Gastrocnemius medialis (tissue), 4 donors: Measurements from ENCODE around the gene TSPAN9. TPM values are rescaled to one million over a fixed set of nuclear protein-coding genes. Genes with fewer than 3 reads are reported as not detected.

Experiments
- ATAC-seq, 2 donors: fragments of 150-250 bp; one replicate each; pipeline ENCODE4 v1.9.1; 2016
- DNase-seq, 2 donors: peaks; one replicate each; pipeline ENCODE4 v3.0.0-alpha.2; 2019
- H3K27ac ChIP-seq, 4 donors: fragments of 200-600 bp; sonication (generic); 1 replicate in 1 of 4; 2 replicates in 3 of 4; pipeline ENCODE4 v1.5.1; 2016 to 2018; ENCODE audit warnings: mild to moderate bottlenecking in 2 of 4, moderate library complexity in 1 of 4
- H3K27me3 ChIP-seq, 3 donors: fragments of 200-600 bp; sonication (generic) in 2 of 3; 1 replicate in 1 of 3; 2 replicates in 2 of 3; pipeline versions ENCODE4 v1.5.1 to v1.6.0; 2016 to 2019; ENCODE audit warnings: mild to moderate bottlenecking in 1 of 3, moderate library complexity in 1 of 3
- H3K36me3 ChIP-seq, 2 donors: fragments of 200-600 bp; sonication (generic) in 1 of 2; one replicate each; pipeline ENCODE4 v1.5.1; 2017 to 2018
- H3K4me1 ChIP-seq, 2 donors: fragments of 200-600 bp; sonication (generic) in 1 of 2; one replicate each; pipeline ENCODE4 v1.5.1; 2016 to 2017; ENCODE audit warnings: mild to moderate bottlenecking in 2 of 2
- H3K4me3 ChIP-seq, 4 donors: fragments of 200-600 bp; sonication (generic) in 3 of 4; 1 replicate in 1 of 4; 2 replicates in 3 of 4; pipeline ENCODE4 v1.5.1; 2016 to 2019; ENCODE audit warnings: mild to moderate bottlenecking in 2 of 4
- H3K9me3 ChIP-seq, 3 donors: fragments of 200-600 bp; sonication (generic) in 2 of 3; 1 replicate in 1 of 3; 2 replicates in 2 of 3; pipeline ENCODE4 v1.5.1; 2016 to 2019
- POLR2A ChIP-seq, 2 donors: fragments of 450-650 bp; IDR thresholded peaks; one replicate each; pipeline ENCODE4 v1.6.1; 2017; ENCODE audit warnings: antibody characterized with exemption in 2 of 2, mild to moderate bottlenecking in 2 of 2, moderate library complexity in 2 of 2
- in situ Hi-C, 4 donors: fragments of 200-750 bp; cut with MboI; loops; one replicate each; pipeline versions ENCODE4 v1.15.0 to v1.8.0; 2017; ENCODE audit warnings: low sequenced_read_pairs in 4 of 4
- intact Hi-C: fragments of 100-400 bp; cut with DNase I; formaldehyde crosslinking; loops from one replicate; pipeline ENCODE4 v1.15.1; 2023; ENCODE audit warnings: low total_unique reads
- total RNA-seq, 4 donors: library from RNA; depleted of rRNA; stranded (reverse); fragments of >200 nt; gene quantifications; one replicate each; pipeline versions ENCODE4 v1.1.0 to v1.2.3, GENCODE V29; 2016
- TF ChIP-seq, protein P1 (sequence below), 5 experiments: fragments of 450-650 bp in 3 of 5; fragments of 200-600 bp in 2 of 5; sonication (generic) in 2 of 5; IDR thresholded peaks in 4 of 5; conservative IDR thresholded peaks in 1 of 5; 1 replicate in 4 of 5; 2 replicates in 1 of 5; pipeline ENCODE4 v1.5.1; 2016 to 2019; ENCODE audit warnings: antibody characterized with exemption in 5 of 5, mild to moderate bottlenecking in 3 of 5, moderate library complexity in 3 of 5

The TSPAN9 gene
- total RNA-seq, 4 donors from 2014 or later = 4.7 to 9.4 (median 7.4) TPM

GRCh38 chr12:3144495-3144894, 67.3 kb downstream of the TSPAN9 start:
- intact Hi-C loops (no loop called here), in situ Hi-C loops (loop anchor here in 1 of 4 donors (25.0 kb wide), 1 partner anchor 643 kb away; no protein-coding TSS in a partner anchor)
- no peak for TF ChIP-seq POLR2A (IDR thresholded peaks at IDR 0.05)
- TF ChIP-seq, protein P1, sequence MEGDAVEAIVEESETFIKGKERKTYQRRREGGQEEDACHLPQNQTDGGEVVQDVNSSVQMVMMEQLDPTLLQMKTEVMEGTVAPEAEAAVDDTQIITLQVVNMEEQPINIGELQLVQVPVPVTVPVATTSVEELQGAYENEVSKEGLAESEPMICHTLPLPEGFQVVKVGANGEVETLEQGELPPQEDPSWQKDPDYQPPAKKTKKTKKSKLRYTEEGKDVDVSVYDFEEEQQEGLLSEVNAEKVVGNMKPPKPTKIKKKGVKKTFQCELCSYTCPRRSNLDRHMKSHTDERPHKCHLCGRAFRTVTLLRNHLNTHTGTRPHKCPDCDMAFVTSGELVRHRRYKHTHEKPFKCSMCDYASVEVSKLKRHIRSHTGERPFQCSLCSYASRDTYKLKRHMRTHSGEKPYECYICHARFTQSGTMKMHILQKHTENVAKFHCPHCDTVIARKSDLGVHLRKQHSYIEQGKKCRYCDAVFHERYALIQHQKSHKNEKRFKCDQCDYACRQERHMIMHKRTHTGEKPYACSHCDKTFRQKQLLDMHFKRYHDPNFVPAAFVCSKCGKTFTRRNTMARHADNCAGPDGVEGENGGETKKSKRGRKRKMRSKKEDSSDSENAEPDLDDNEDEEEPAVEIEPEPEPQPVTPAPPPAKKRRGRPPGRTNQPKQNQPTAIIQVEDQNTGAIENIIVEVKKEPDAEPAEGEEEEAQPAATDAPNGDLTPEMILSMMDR (IDR thresholded peaks at IDR 0.05 in 4 of 5, conservative IDR thresholded peaks at IDR 0.05 in 1 of 5) = no peak
- Histone ChIP-seq H3K9me3 (no peaks in the 10 kb centered on the region), H3K27me3 (no peaks in the 10 kb centered on the region), H3K4me1 (peaks cover 20 to 30% of the 10 kb centered on the region in 2 donors), H3K4me3 (no peak overlapping the region), H3K27ac (no peak overlapping the region), H3K36me3 (no peaks in the 10 kb centered on the region)
- DNase-seq (no peak), ATAC-seq (no peak)

DNA sequence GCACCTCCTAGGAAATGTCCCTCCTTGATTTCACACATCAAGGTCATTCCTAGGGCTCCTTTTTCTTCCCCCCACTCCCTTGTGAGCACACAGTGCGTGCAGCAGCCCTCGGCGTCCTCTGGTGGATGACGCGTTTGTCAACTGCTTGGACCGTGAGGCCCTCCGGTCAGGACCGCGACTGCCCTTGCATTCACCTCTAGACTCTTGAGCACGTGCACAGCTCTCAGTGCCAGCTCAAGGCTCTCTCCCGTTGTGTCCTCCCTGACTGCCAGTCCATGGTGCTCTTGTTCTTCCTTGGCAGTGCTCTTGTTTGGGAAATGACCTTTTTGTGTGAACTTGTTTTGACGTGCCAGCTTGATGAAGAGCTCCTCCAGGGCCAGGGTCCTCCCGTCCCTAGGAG, 67.9 kb downstream of the TSPAN9 start:
- ATAC-seq (no peak), DNase-seq (no peak)
- no peak overlapping the region for H3K27ac ChIP-seq
- in situ Hi-C loops = loop anchor here in 1 of 4 donors (25.0 kb wide), 1 partner anchor 642 kb away; no protein-coding TSS in a partner anchor
- peaks cover 26 to 35% of the 10 kb centered on the region in 2 donors for H3K4me1 ChIP-seq
- H3K9me3 ChIP-seq = no peaks in the 10 kb centered on the region
- TF ChIP-seq, protein P1 (IDR thresholded peaks at IDR 0.05 in 4 of 5, conservative IDR thresholded peaks at IDR 0.05 in 1 of 5) = no peak
- TF ChIP-seq POLR2A (IDR thresholded peaks at IDR 0.05) = no peak
- intact Hi-C loops = no loop called here
- no peaks in the 10 kb centered on the region for H3K36me3 ChIP-seq
- H3K4me3 ChIP-seq = no peak overlapping the region
- no peaks in the 10 kb centered on the region for H3K27me3 ChIP-seq

- no peak for ATAC-seq
- TF ChIP-seq, protein P1 (IDR thresholded peaks at IDR 0.05 in 4 of 5, conservative IDR thresholded peaks at IDR 0.05 in 1 of 5) = no peak
- TF ChIP-seq POLR2A (IDR thresholded peaks at IDR 0.05) = no peak
- intact Hi-C loops (no loop called here), in situ Hi-C loops (loop anchor here in 1 of 4 donors (25.0 kb wide), 1 partner anchor 642 kb away; no protein-coding TSS in a partner anchor)
- no peak for DNase-seq
- H3K27ac ChIP-seq = no peak overlapping the region
- H3K4me1 ChIP-seq = peaks cover 33 to 42% of the 10 kb centered on the region in 2 donors
- no peak overlapping the region for H3K4me3 ChIP-seq
- no peaks in the 10 kb centered on the region for H3K27me3 ChIP-seq
- no peaks in the 10 kb centered on the region for H3K36me3 ChIP-seq
- no peaks in the 10 kb centered on the region for H3K9me3 ChIP-seq
These were observed 68.5 kb downstream of the TSPAN9 start for GRCh38 chr12:3145546-3146310.

GRCh38 chr12:3147260-3147659, 70.1 kb downstream of the TSPAN9 start:
- ATAC-seq = no peak
- Histone ChIP-seq H3K27me3 (no peaks in the 10 kb centered on the region), H3K36me3 (no peaks in the 10 kb centered on the region), H3K27ac (no peak overlapping the region), H3K9me3 (no peaks in the 10 kb centered on the region), H3K4me3 (no peak overlapping the region), H3K4me1 (peaks cover 30 to 47% of the 10 kb centered on the region in 2 donors)
- no peak for DNase-seq
- TF ChIP-seq, protein P1 (IDR thresholded peaks at IDR 0.05 in 4 of 5, conservative IDR thresholded peaks at IDR 0.05 in 1 of 5) = no peak
- no peak for TF ChIP-seq POLR2A (IDR thresholded peaks at IDR 0.05)
- in situ Hi-C loops = loop anchor here in 1 of 4 donors (25.0 kb wide), 1 partner anchor 640 kb away; no protein-coding TSS in a partner anchor
- intact Hi-C loops = no loop called here
